ENCODE data around the gene MOXD1. TPM values are rescaled to one million over a fixed set of nuclear protein-coding genes. Genes with fewer than 3 reads are reported as not detected.

The MOXD1 gene
- total and polyA plus RNA-seq, 9 donors = 3.1 to 22.0 (median 6.7) TPM

DNA sequence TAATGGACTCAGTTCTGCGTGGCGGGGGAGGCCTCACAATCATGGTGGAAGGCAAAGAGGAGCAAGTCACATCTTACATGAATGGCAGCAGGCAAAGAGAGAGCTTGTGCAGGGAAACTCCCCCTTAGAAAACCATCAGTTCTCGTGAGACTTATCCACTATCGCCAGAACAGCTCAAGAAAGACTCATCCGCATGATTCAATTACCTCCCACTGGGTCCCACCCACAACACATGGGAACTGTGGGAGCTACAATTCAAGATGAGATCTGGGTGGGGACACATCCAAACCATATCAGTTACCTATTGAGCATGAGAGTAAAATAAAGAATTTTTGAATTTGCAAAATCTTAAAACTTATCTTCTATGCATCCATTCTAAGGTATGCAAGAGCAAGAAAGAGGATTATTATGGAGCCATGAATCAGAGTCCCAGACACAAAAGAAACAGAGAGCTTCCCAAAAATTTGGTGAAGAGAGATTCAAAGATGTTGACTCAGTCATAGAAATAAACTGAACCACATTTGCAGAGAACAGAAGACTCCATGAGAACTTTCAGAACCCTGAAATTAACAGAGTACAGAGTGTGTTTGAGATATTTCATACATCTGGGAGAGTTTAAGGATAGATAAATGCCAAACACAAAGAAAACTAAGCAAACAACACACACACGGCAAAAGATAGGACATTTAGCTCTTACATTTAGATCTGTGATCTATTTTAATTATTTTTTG, 17.1 kb upstream of the MOXD1 start:
- Histone ChIP-seq H3K4me3 (ENCODE audit: low read length) (no peak overlapping the region), H3K4me1 (ENCODE audit: control insufficient read depth, insufficient read depth, low read length) (no peaks in the 10 kb centered on the region), H3K36me3 (ENCODE audit: control insufficient read depth, insufficient read depth, low read length) (no peaks in the 10 kb centered on the region), H3K9me3 (replicated peaks; ENCODE audit: control insufficient read depth, low read depth, low read length) (peaks cover 10% of the 10 kb centered on the region), H3K27ac (ENCODE audit: low read length) (no peak overlapping the region), H3K27me3 (ENCODE audit: control insufficient read depth, insufficient read depth, low read length) (no peaks in the 10 kb centered on the region)
- no CpG with 5 or more reads among the region's 6 CpGs for WGBS (ENCODE audit: insufficient coverage)
- DNase-seq = no peak

DNA sequence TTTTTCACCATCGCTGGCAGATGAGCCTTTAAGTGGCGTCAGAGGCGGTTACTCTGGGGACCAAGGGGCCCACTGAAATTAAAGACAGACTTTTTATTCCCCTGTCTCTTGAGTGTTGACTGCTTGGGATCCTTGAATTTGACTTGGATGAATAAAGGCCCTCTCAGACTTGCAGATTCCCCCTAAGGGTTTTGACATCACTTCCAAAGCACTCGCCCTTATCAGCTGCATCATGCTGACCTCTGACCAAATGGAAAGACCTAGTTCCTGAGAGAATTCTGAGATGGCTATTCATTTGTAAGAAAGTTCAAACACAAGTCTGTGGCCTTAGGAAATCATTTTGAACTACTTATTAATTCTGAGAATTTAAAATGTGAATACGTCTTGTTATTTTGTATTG, 13.5 kb upstream of the MOXD1 start:
- H3K36me3 ChIP-seq (ENCODE audit: control insufficient read depth, insufficient read depth, low read length) = no peaks in the 10 kb centered on the region
- no peak overlapping the region for H3K27ac ChIP-seq (ENCODE audit: low read length)
- no peak for DNase-seq
- peaks cover 5% of the 10 kb centered on the region for H3K9me3 ChIP-seq (replicated peaks; ENCODE audit: control insufficient read depth, low read depth, low read length)
- no peak overlapping the region for H3K4me3 ChIP-seq (ENCODE audit: low read length)
- H3K4me1 ChIP-seq (ENCODE audit: control insufficient read depth, insufficient read depth, low read length) = no peaks in the 10 kb centered on the region
- WGBS (ENCODE audit: insufficient coverage) = no CpG with 5 or more reads among the region's 5 CpGs
- no peaks in the 10 kb centered on the region for H3K27me3 ChIP-seq (ENCODE audit: control insufficient read depth, insufficient read depth, low read length)

DNA sequence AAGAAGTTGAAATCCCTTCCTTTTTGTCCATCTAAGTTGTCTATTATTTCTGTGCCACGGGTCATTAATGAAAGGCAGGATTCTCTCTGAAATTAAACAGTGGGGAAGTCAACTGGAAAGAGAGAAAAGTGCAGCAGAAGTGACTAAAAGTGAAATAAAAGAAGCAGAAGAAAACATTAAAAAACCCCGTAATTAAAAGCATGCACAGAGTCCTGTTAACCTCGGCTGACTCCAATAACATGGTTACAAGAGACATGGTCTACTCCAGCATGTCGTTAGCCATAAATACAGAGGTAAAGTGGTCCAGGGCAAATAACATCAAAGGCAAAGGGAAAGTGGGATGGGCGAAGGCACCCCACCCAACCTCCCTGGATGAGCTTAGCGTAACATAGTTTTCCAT, 13.0 kb upstream of the MOXD1 start:
- no peak overlapping the region for H3K4me3 ChIP-seq (ENCODE audit: low read length)
- H3K4me1 ChIP-seq (ENCODE audit: control insufficient read depth, insufficient read depth, low read length) = no peaks in the 10 kb centered on the region
- H3K9me3 ChIP-seq (replicated peaks; ENCODE audit: control insufficient read depth, low read depth, low read length) = peaks cover 5% of the 10 kb centered on the region
- H3K36me3 ChIP-seq (ENCODE audit: control insufficient read depth, insufficient read depth, low read length) = no peaks in the 10 kb centered on the region
- H3K27me3 ChIP-seq (ENCODE audit: control insufficient read depth, insufficient read depth, low read length) = no peaks in the 10 kb centered on the region
- no CpG with 5 or more reads among the region's 6 CpGs for WGBS (ENCODE audit: insufficient coverage)
- no peak overlapping the region for H3K27ac ChIP-seq (ENCODE audit: low read length)
- no peak for DNase-seq

DNA sequence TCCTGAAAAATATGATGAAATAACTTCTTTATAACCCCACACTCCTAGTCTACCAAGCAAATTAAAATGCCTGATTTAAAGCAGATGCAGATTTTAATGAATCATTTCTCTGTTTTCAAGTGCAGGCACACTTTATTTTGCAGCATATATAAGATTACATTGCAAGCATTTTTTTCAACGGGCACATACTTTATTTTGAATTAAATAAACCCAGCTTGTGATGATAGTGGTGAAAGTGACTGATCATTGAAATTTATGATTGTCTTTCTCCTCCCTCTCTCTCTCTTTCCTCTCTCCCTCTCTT, 12.2 kb upstream of the MOXD1 start:
- H3K36me3 ChIP-seq (ENCODE audit: control insufficient read depth, insufficient read depth, low read length) = no peaks in the 10 kb centered on the region
- H3K27ac ChIP-seq (ENCODE audit: low read length) = no peak overlapping the region
- H3K27me3 ChIP-seq (ENCODE audit: control insufficient read depth, insufficient read depth, low read length) = no peaks in the 10 kb centered on the region
- no peak overlapping the region for H3K4me3 ChIP-seq (ENCODE audit: low read length)
- DNase-seq = no peak
- no CpG with 5 or more reads among the region's 1 CpG for WGBS (ENCODE audit: insufficient coverage)
- no peaks in the 10 kb centered on the region for H3K4me1 ChIP-seq (ENCODE audit: control insufficient read depth, insufficient read depth, low read length)
- peaks cover 5% of the 10 kb centered on the region for H3K9me3 ChIP-seq (replicated peaks; ENCODE audit: control insufficient read depth, low read depth, low read length)

DNA sequence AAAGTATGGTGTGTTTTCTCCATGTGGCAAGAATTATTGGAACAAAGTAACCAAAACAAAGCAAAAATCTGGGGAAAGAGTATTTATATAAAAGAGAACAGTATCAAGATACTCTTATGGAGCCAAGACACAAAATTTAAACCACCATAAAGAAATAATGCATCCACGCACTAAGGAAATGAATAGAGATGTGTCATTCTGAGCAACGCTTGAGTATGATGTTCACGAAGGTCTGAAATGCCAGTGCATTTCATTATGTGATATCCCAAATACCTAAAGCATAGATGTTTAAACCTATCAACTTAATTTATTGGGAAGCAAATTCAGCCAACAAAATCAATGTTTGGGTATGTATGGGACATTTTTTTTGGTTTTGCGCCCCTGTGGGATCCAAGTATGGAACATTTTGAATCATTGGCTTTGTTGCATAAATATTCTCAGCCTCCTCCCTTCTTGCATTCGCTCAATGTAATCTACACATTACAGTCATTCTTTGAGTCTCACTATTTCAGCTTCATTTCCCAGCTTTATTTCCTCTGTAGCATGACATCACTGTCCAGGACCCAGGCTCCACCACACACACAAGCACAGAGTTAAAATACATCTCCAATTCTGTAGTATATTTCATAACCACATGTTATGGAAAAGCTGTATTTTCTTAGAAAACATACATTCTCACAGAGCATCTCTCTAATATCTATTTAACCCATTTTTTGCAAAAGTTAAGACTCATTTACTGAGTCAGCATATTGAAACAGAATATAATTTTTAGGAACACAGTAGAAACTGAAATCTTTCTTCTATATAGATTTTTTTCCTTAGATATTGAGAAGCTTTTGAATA, 11.6 kb upstream of the MOXD1 start:
- peaks cover 5% of the 10 kb centered on the region for H3K9me3 ChIP-seq (replicated peaks; ENCODE audit: control insufficient read depth, low read depth, low read length)
- WGBS (ENCODE audit: insufficient coverage) = 83% methylated on average over 1 of the region's 5 CpGs
- H3K4me3 ChIP-seq (ENCODE audit: low read length) = no peak overlapping the region
- no peak overlapping the region for H3K27ac ChIP-seq (ENCODE audit: low read length)
- H3K27me3 ChIP-seq (ENCODE audit: control insufficient read depth, insufficient read depth, low read length) = no peaks in the 10 kb centered on the region
- no peaks in the 10 kb centered on the region for H3K4me1 ChIP-seq (ENCODE audit: control insufficient read depth, insufficient read depth, low read length)
- DNase-seq = no peak
- H3K36me3 ChIP-seq (ENCODE audit: control insufficient read depth, insufficient read depth, low read length) = no peaks in the 10 kb centered on the region

DNA sequence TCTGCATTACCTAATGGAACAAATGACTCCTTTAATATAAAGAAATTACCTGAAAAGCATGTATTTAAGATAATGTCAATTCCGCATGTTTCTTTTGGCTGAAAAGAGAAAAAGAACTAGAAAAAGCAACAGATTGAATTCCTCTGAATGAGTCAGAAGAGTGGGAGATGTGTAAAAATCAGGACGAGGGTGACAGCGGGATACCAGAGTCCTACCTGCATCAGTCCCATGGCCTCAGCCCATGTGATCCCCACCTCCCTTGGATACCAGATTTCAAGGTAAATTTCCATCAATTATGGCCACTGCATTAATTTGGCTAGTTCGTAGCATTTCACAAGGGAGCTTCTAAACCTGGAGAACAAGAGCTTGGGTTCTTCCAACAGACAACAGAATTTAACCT, 10.0 kb upstream of the MOXD1 start:
- 85% methylated on average over 3 of the region's 4 CpGs for WGBS (ENCODE audit: insufficient coverage)

DNA sequence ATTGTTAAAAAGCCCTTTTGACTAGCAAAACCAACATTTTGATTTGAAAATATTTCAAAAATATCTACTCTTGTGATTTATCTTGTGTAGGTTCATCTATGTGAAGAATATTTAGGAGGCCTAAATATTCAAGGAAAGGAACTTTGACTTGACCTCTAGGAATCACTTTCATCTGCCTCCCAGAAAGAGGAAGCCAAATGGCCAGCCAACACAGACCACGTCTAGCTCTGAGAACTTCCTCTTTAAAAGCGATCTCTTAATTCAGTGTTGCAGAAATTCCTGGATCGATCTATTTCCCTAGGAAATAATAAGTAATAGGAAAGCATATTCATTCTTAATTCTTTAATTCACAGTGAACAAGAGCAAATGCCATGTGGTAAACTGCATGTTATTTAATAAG, 9.6 kb upstream of the MOXD1 start:
- Histone ChIP-seq H3K27me3 (ENCODE audit: control insufficient read depth, insufficient read depth, low read length) (no peaks in the 10 kb centered on the region), H3K27ac (ENCODE audit: low read length) (no peak overlapping the region), H3K36me3 (ENCODE audit: control insufficient read depth, insufficient read depth, low read length) (no peaks in the 10 kb centered on the region), H3K9me3 (replicated peaks; ENCODE audit: control insufficient read depth, low read depth, low read length) (no peaks in the 10 kb centered on the region), H3K4me3 (ENCODE audit: low read length) (no peak overlapping the region), H3K4me1 (ENCODE audit: control insufficient read depth, insufficient read depth, low read length) (no peaks in the 10 kb centered on the region)
- DNase-seq = peak; percentile 22
- no CpG with 5 or more reads among the region's 3 CpGs for WGBS (ENCODE audit: insufficient coverage)

More for the DNA sequence above, 10.0 kb upstream of the MOXD1 start:
- Histone ChIP-seq H3K27ac (ENCODE audit: low read length) (no peak overlapping the region), H3K27me3 (ENCODE audit: control insufficient read depth, insufficient read depth, low read length) (no peaks in the 10 kb centered on the region), H3K36me3 (ENCODE audit: control insufficient read depth, insufficient read depth, low read length) (no peaks in the 10 kb centered on the region), H3K9me3 (replicated peaks; ENCODE audit: control insufficient read depth, low read depth, low read length) (peaks cover 4% of the 10 kb centered on the region), H3K4me1 (ENCODE audit: control insufficient read depth, insufficient read depth, low read length) (no peaks in the 10 kb centered on the region), H3K4me3 (ENCODE audit: low read length) (no peak overlapping the region)
- peak; percentile 17 for DNase-seq

DNA sequence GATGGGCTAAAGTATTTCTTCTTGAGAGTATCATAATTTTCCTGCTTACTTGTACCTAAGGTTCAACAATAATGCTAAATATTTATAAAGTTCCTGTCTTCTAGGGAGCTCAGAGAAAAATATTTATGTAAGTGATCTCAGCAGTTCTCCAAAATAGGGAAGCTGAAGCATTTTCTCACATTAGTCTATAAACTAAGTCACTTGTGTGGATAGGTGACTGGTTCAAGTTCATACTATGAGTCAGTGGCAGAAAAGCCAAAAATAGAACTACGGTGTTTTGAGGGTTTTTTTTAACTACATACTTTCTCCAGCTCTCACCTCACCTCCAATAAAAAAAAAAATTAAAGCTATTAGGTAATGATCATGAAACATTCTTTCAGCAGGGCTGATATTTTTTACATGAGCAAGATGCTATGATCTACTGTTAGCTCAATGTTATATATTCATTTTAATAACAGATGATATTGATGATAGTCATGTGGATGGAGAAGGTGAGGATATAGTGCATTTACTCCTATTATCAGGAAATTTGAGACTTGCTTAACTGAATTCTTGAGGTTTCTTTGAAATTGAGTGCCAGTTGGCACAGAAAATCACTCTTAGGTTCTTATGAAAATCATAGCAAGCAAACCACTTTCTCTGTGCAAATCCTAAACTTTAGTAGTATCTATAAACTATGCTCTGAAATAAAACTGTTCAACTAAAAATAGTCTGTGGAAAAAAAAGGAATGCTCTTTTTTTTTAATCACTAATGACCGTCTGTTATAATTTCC, 4.1 kb upstream of the MOXD1 start:
- Histone ChIP-seq H3K4me3 (ENCODE audit: low read length) (no peak overlapping the region), H3K27ac (ENCODE audit: low read length) (no peak overlapping the region), H3K9me3 (replicated peaks; ENCODE audit: control insufficient read depth, low read depth, low read length) (no peaks in the 10 kb centered on the region), H3K36me3 (ENCODE audit: control insufficient read depth, insufficient read depth, low read length) (no peaks in the 10 kb centered on the region), H3K4me1 (ENCODE audit: control insufficient read depth, insufficient read depth, low read length) (peaks cover 7% of the 10 kb centered on the region), H3K27me3 (ENCODE audit: control insufficient read depth, insufficient read depth, low read length) (peaks cover 23% of the 10 kb centered on the region)
- no peak for DNase-seq
- no CpG with 5 or more reads among the region's 2 CpGs for WGBS (ENCODE audit: insufficient coverage)

DNA sequence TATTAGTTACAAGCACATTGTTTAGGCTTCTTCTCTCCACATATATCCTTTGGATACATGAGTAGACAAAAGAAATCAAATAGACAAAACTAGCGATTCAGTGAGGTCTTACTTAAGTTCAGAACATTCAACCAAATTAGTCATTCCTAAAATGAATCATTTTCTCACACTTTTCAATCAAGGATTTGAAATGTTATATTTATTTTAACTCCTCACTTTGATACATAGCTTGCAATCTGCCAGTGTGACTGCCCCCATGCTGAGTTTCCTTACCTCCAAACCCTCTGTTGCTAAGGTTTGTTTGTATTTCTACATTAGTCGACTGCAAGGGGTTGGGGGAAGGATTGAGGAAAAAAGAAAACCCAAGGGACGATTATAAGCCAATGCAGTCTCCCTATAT, 3.5 kb upstream of the MOXD1 start:
- Histone ChIP-seq H3K4me1 (ENCODE audit: control insufficient read depth, insufficient read depth, low read length) (peaks cover 7% of the 10 kb centered on the region), H3K27ac (ENCODE audit: low read length) (no peak overlapping the region), H3K4me3 (ENCODE audit: low read length) (no peak overlapping the region), H3K36me3 (ENCODE audit: control insufficient read depth, insufficient read depth, low read length) (no peaks in the 10 kb centered on the region), H3K9me3 (replicated peaks; ENCODE audit: control insufficient read depth, low read depth, low read length) (no peaks in the 10 kb centered on the region), H3K27me3 (ENCODE audit: control insufficient read depth, insufficient read depth, low read length) (peaks cover 23% of the 10 kb centered on the region)
- no peak for DNase-seq
- WGBS (ENCODE audit: insufficient coverage) = no CpG with 5 or more reads among the region's 3 CpGs

DNA sequence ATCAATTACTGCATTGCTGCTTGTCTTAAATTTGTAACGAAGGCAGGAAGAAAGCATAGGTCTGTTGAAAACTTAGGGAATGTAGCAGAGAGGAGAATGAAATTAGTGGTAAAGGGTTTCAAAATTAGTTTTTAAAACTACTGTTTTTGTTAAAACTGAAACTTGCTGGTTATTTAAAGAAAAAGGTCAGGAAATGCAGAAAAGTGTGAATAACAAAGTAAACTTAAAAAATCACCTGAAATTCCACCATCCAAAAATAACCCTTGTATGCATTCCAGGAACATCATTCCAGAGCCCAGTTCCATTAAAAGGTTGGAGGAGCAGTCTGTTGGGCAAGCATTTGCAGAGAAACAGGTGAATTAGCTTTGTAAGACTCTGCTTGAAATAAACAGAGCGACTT, 3.1 kb upstream of the MOXD1 start:
- Histone ChIP-seq H3K36me3 (ENCODE audit: control insufficient read depth, insufficient read depth, low read length) (no peaks in the 10 kb centered on the region), H3K4me3 (ENCODE audit: low read length) (no peak overlapping the region), H3K27me3 (ENCODE audit: control insufficient read depth, insufficient read depth, low read length) (peaks cover 23% of the 10 kb centered on the region), H3K27ac (ENCODE audit: low read length) (no peak overlapping the region), H3K4me1 (ENCODE audit: control insufficient read depth, insufficient read depth, low read length) (peaks cover 7% of the 10 kb centered on the region), H3K9me3 (replicated peaks; ENCODE audit: control insufficient read depth, low read depth, low read length) (no peaks in the 10 kb centered on the region)
- 80% methylated on average over 1 of the region's 2 CpGs for WGBS (ENCODE audit: insufficient coverage)
- DNase-seq = no peak
